Gastrocnemius medialis (tissue), 4 donors: ENCODE results near the gene GNAT1. TPM values are rescaled to one million over a fixed set of nuclear protein-coding genes. Genes with fewer than 3 reads are reported as not detected.

ENCODE experiments used
- ATAC-seq, 2 donors: fragments of 150-250 bp; one replicate each; pipeline ENCODE4 v1.9.1; 2016
- DNase-seq, 2 donors: peaks; one replicate each; pipeline ENCODE4 v3.0.0-alpha.2; 2019
- H3K27ac ChIP-seq, 4 donors: fragments of 200-600 bp; sonication (generic); 1 replicate in 1 of 4; 2 replicates in 3 of 4; pipeline ENCODE4 v1.5.1; 2016 to 2018; ENCODE audit warnings: mild to moderate bottlenecking in 2 of 4, moderate library complexity in 1 of 4
- H3K27me3 ChIP-seq, 3 donors: fragments of 200-600 bp; sonication (generic) in 2 of 3; 1 replicate in 1 of 3; 2 replicates in 2 of 3; pipeline versions ENCODE4 v1.5.1 to v1.6.0; 2016 to 2019; ENCODE audit warnings: mild to moderate bottlenecking in 1 of 3, moderate library complexity in 1 of 3
- H3K36me3 ChIP-seq, 2 donors: fragments of 200-600 bp; sonication (generic) in 1 of 2; one replicate each; pipeline ENCODE4 v1.5.1; 2017 to 2018
- H3K4me1 ChIP-seq, 2 donors: fragments of 200-600 bp; sonication (generic) in 1 of 2; one replicate each; pipeline ENCODE4 v1.5.1; 2016 to 2017; ENCODE audit warnings: mild to moderate bottlenecking in 2 of 2
- H3K4me3 ChIP-seq, 4 donors: fragments of 200-600 bp; sonication (generic) in 3 of 4; 1 replicate in 1 of 4; 2 replicates in 3 of 4; pipeline ENCODE4 v1.5.1; 2016 to 2019; ENCODE audit warnings: mild to moderate bottlenecking in 2 of 4
- H3K9me3 ChIP-seq, 3 donors: fragments of 200-600 bp; sonication (generic) in 2 of 3; 1 replicate in 1 of 3; 2 replicates in 2 of 3; pipeline ENCODE4 v1.5.1; 2016 to 2019
- POLR2A ChIP-seq, 2 donors: fragments of 450-650 bp; IDR thresholded peaks; one replicate each; pipeline ENCODE4 v1.6.1; 2017; ENCODE audit warnings: antibody characterized with exemption in 2 of 2, mild to moderate bottlenecking in 2 of 2, moderate library complexity in 2 of 2
- in situ Hi-C, 4 donors: fragments of 200-750 bp; cut with MboI; loops; one replicate each; pipeline versions ENCODE4 v1.15.0 to v1.8.0; 2017; ENCODE audit warnings: low sequenced_read_pairs in 4 of 4
- intact Hi-C: fragments of 100-400 bp; cut with DNase I; formaldehyde crosslinking; loops from one replicate; pipeline ENCODE4 v1.15.1; 2023; ENCODE audit warnings: low total_unique reads
- total RNA-seq, 4 donors: library from RNA; depleted of rRNA; stranded (reverse); fragments of >200 nt; gene quantifications; one replicate each; pipeline versions ENCODE4 v1.1.0 to v1.2.3, GENCODE V29; 2016
- TF ChIP-seq, protein P1 (sequence below), 5 experiments: fragments of 450-650 bp in 3 of 5; fragments of 200-600 bp in 2 of 5; sonication (generic) in 2 of 5; IDR thresholded peaks in 4 of 5; conservative IDR thresholded peaks in 1 of 5; 1 replicate in 4 of 5; 2 replicates in 1 of 5; pipeline ENCODE4 v1.5.1; 2016 to 2019; ENCODE audit warnings: antibody characterized with exemption in 5 of 5, mild to moderate bottlenecking in 3 of 5, moderate library complexity in 3 of 5

Gene GNAT1
- not detected for total RNA-seq

DNA sequence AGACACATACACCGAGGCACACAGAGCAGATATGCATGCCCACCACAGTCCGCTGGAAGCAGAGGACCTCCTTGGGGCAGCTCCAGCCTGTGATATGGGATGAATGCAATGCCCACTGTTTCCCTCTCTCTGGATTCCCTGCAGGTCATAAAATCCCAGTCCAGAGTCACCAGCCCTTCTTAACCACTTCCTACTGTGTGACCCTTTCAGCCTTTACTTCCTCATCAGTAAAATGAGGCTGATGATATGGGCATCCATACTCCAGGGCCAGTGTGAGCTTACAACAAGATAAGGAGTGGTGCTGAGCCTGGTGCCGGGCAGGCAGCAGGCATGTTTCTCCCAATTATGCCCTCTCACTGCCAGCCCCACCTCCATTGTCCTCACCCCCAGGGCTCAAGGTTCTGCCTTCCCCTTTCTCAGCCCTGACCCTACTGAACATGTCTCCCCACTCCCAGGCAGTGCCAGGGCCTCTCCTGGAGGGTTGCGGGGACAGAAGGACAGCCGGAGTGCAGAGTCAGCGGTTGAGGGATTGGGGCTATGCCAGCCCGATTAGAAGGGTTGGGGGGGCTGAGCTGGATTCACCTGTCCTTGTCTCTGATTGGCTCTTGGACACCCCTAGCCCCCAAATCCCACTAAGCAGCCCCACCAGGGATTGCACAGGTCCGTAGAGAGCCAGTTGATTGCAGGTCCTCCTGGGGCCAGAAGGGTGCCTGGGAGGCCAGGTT, at the start of gene GNAT1:
TSS of gene GNAT1 (plus strand) at position 675 of the 725 bp plus-strand sequence. CDS start 116 bp downstream, outside the sequence.
- in situ Hi-C loops = no loop called here
- H3K4me1 ChIP-seq = peaks cover 12 to 22% of the 10 kb centered on the region in 2 donors
- intact Hi-C loops = no loop called here
- TF ChIP-seq, protein P1, sequence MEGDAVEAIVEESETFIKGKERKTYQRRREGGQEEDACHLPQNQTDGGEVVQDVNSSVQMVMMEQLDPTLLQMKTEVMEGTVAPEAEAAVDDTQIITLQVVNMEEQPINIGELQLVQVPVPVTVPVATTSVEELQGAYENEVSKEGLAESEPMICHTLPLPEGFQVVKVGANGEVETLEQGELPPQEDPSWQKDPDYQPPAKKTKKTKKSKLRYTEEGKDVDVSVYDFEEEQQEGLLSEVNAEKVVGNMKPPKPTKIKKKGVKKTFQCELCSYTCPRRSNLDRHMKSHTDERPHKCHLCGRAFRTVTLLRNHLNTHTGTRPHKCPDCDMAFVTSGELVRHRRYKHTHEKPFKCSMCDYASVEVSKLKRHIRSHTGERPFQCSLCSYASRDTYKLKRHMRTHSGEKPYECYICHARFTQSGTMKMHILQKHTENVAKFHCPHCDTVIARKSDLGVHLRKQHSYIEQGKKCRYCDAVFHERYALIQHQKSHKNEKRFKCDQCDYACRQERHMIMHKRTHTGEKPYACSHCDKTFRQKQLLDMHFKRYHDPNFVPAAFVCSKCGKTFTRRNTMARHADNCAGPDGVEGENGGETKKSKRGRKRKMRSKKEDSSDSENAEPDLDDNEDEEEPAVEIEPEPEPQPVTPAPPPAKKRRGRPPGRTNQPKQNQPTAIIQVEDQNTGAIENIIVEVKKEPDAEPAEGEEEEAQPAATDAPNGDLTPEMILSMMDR (IDR thresholded peaks at IDR 0.05 in 4 of 5, conservative IDR thresholded peaks at IDR 0.05 in 1 of 5) = no peak
- no peak for TF ChIP-seq POLR2A (IDR thresholded peaks at IDR 0.05)
- peaks cover 0 to 7% of the 10 kb centered on the region in 2 donors for H3K36me3 ChIP-seq
- DNase-seq (no peak), ATAC-seq (no peak)
- peaks cover 15 to 18% (median 16%) of the 10 kb centered on the region in 3 donors for H3K27me3 ChIP-seq
- H3K9me3 ChIP-seq = no peaks in the 10 kb centered on the region
- H3K27ac ChIP-seq = no peak within 1 kb of the TSS
- H3K4me3 ChIP-seq = no peak within 1 kb of the TSS

DNA sequence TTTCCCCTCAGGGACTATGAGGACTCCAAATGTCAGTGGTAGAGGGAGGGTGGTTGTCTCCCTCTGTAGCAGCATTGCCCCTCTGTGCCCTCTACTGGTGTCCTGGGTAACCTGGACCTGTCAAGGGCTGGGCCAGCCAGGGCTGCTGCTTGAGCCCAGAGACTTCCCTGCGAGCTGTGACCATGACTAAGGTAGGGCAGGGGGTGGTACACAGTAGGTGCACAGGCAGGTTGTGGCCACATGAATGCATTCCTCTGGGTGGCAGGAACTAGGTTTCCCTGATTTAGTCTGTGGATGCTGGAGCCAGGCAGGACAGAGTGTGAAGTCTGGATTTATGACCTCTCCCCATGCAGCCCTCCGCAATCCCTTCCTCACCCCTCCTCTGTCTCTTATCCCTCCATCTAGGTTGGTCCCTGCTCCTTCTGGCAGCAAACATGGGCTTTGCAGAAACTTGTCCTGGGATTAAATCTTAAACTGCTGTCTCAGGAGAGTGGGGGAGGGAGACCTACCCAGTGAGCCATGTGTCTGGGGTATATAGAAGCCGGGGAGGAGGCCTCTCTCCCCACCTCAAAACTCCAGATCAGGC, 45.0 kb upstream of the GNAT1 start:
- DNase-seq (no peak), ATAC-seq (no peak)
- H3K27ac ChIP-seq = no peak overlapping the region
- no peaks in the 10 kb centered on the region for H3K9me3 ChIP-seq
- in situ Hi-C loops (no loop called here), intact Hi-C loops (no loop called here)
- H3K4me1 ChIP-seq = no peaks in the 10 kb centered on the region
- TF ChIP-seq, protein P1 (IDR thresholded peaks at IDR 0.05 in 4 of 5, conservative IDR thresholded peaks at IDR 0.05 in 1 of 5) = no peak
- TF ChIP-seq POLR2A (IDR thresholded peaks at IDR 0.05) = no peak
- no peak overlapping the region for H3K4me3 ChIP-seq
- no peaks in the 10 kb centered on the region for H3K27me3 ChIP-seq
- H3K36me3 ChIP-seq = no peaks in the 10 kb centered on the region

DNA sequence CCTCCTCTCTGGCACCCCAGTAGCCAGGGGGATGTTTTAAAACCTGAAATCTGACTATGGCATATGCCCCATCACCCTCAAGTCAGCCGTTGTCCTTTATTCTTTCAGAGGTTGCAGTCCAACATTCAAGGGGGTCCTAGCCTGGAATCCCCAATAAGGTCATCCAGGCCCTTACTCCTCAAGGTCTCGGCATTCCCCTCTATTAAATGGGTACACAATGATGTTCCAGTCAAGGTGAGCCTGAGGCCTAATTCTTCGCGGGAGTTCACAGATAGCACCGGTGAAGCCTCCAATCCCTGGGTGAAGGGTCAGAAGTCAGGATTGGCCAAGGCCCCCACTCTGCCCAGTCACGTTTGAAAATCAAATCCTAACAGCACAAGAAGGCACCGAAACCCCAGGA, 44.4 kb upstream of the GNAT1 start:
- Histone ChIP-seq H3K27me3 (no peaks in the 10 kb centered on the region), H3K36me3 (no peaks in the 10 kb centered on the region), H3K9me3 (no peaks in the 10 kb centered on the region), H3K4me1 (no peaks in the 10 kb centered on the region), H3K27ac (no peak overlapping the region), H3K4me3 (no peak overlapping the region)
- intact Hi-C loops (no loop called here), in situ Hi-C loops (no loop called here)
- ATAC-seq (no peak), DNase-seq (no peak)
- TF ChIP-seq, protein P1 (IDR thresholded peaks at IDR 0.05 in 4 of 5, conservative IDR thresholded peaks at IDR 0.05 in 1 of 5) = no peak
- TF ChIP-seq POLR2A (IDR thresholded peaks at IDR 0.05) = no peak

DNA sequence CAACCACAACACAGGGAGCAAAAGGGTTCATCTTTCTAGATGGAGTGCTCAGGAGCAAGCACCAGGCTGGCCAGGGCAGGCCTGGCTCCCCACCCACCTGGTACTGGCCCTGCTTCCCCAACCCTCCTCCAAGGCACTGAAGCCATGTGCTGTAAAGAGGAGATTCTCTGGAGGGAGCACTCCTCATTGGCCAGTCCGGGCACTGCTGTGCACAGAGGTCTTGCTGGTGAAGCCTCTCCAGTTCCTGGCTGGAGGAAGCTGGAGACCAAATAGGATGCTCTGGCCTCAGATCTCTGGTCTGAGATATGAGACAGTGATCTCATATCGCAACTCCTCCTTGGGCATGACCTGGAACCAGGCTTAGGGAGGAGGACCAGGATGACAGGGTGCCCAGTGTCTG, 44.0 kb upstream of the GNAT1 start:
- intact Hi-C loops = no loop called here
- TF ChIP-seq, protein P1 (IDR thresholded peaks at IDR 0.05 in 4 of 5, conservative IDR thresholded peaks at IDR 0.05 in 1 of 5) = no peak
- TF ChIP-seq POLR2A (IDR thresholded peaks at IDR 0.05) = no peak
- ATAC-seq (no peak), DNase-seq (no peak)
- no peaks in the 10 kb centered on the region for H3K9me3 ChIP-seq
- no peaks in the 10 kb centered on the region for H3K4me1 ChIP-seq
- H3K4me3 ChIP-seq = no peak overlapping the region
- no peaks in the 10 kb centered on the region for H3K36me3 ChIP-seq
- in situ Hi-C loops = no loop called here
- H3K27me3 ChIP-seq = no peaks in the 10 kb centered on the region
- no peak overlapping the region for H3K27ac ChIP-seq
